DND-41 (cell line): Measurements from ENCODE around the gene KCNJ16.

Experiments
- EZH2 ChIP-seq: IDR thresholded peaks from 3 replicates; pipeline ENCODE4 v1.6.1; 2012; ENCODE audit warnings: borderline replicate concordance, low read depth, mild to moderate bottlenecking, moderate library complexity, low read length, inconsistent platforms; ENCODE audit not compliant: severe bottlenecking
- TF ChIP-seq, protein P1 (sequence below): IDR thresholded peaks from 2 replicates; pipeline ENCODE4 v1.5.1; 2012; ENCODE audit warnings: borderline replicate concordance, low read length, moderate library complexity, mild to moderate bottlenecking; ENCODE audit not compliant: poor library complexity, severe bottlenecking; ENCODE audit errors: extremely low read depth

GRCh38 chr17:70123193-70123592, 48.2 kb downstream of the KCNJ16 start:
- TF ChIP-seq, protein P1, sequence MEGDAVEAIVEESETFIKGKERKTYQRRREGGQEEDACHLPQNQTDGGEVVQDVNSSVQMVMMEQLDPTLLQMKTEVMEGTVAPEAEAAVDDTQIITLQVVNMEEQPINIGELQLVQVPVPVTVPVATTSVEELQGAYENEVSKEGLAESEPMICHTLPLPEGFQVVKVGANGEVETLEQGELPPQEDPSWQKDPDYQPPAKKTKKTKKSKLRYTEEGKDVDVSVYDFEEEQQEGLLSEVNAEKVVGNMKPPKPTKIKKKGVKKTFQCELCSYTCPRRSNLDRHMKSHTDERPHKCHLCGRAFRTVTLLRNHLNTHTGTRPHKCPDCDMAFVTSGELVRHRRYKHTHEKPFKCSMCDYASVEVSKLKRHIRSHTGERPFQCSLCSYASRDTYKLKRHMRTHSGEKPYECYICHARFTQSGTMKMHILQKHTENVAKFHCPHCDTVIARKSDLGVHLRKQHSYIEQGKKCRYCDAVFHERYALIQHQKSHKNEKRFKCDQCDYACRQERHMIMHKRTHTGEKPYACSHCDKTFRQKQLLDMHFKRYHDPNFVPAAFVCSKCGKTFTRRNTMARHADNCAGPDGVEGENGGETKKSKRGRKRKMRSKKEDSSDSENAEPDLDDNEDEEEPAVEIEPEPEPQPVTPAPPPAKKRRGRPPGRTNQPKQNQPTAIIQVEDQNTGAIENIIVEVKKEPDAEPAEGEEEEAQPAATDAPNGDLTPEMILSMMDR, result no peak
- no peak for TF ChIP-seq EZH2
